Effector memory CD8-positive, alpha-beta T cell (primary cell): Measurements from ENCODE around the gene ZFP30.

Experiments used
- ATAC-seq: fragments of 150-1000 bp; cut with Tn5 transposase; replicated peaks from 2 replicates; pipeline ENCODE4 v1.10.0; 2021; ENCODE audit warnings: mild to moderate bottlenecking, moderate library complexity
- DNase-seq, 3 experiments: peaks; one replicate each; pipeline ENCODE4 v3.0.0; 2021
- H3K27ac Mint-ChIP-seq, 2 donors: one replicate each; pipeline ENCODE4 v1.8.0; 2022; ENCODE audit warnings: mild to moderate bottlenecking in 2 of 2, mixed read lengths in 2 of 2, moderate library complexity in 2 of 2
- H3K27me3 Mint-ChIP-seq, 2 donors: one replicate each; pipeline ENCODE4 v1.8.0; 2022; ENCODE audit warnings: mixed read lengths in 2 of 2
- H3K36me3 Mint-ChIP-seq: one replicate; pipeline ENCODE4 v1.8.0; 2022; ENCODE audit warnings: mild to moderate bottlenecking, moderate library complexity, mixed read lengths; ENCODE audit not compliant: insufficient read depth
- H3K4me1 Mint-ChIP-seq, 2 donors: one replicate each; pipeline ENCODE4 v1.8.0; 2022; ENCODE audit warnings: low read depth in 2 of 2, mixed read lengths in 2 of 2
- H3K4me3 Mint-ChIP-seq, 2 donors: one replicate each; pipeline ENCODE4 v1.8.0; 2022; ENCODE audit warnings: mild to moderate bottlenecking in 2 of 2, mixed read lengths in 2 of 2, moderate library complexity in 2 of 2
- H3K9me3 Mint-ChIP-seq, 2 donors: one replicate each; pipeline ENCODE4 v1.8.0; 2022; ENCODE audit warnings: mixed read lengths in 2 of 2

The ZFP30 gene

DNA sequence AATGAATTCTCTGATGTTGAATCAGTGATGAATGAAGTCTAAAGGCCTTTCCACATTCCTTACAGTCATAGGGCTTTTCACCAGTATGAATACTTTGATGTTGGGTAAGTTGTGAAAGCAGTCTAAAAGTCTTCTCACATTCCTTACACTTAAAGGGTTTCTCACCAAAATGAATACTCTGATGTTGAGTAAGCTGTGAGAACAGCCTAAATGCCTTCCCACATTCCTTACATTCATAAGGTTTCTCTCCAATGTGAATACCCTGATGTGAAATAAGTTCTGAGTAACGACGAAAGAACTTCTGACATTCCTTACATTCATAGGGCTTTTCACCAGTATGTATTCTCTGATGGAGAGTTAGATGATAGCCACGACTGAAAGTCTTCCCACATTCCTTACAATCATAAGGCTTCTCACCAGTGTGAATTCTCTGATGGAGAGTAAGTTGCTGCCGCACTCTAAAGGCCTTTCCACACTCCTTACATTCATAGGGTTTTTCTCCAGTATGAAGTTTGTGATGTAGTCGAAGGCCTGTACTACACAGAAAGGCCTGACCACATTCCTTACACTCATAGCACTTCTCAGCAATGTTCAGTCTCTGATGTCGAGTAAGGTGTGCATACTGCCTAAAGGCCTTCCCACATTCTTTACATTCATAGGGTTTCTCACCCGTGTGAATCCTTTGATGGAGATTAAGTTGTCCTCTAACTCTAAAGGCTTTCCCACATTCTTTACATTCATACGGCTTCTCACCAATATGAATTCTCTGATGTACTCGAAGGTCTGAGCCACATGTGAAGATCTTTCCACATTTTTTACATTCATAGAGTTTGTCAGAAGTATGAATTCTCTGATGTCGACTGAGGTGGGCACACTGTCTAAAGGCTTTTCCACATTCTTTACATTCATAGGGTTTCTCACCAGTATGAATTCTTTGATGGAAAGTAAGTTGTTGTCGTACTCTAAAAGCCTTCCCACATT, 19.9 kb downstream of the ZFP30 start:
- Mint-ChIP-seq H3K4me3 (no peak overlapping the region), H3K27ac (no peak overlapping the region), H3K36me3 (peaks cover 21% of the 10 kb centered on the region), H3K9me3 (peaks cover 6 to 25% of the 10 kb centered on the region in 2 donors), H3K27me3 (no peaks in the 10 kb centered on the region), H3K4me1 (no peaks in the 10 kb centered on the region)
- ATAC-seq = no peak
- DNase-seq = no peak

DNA sequence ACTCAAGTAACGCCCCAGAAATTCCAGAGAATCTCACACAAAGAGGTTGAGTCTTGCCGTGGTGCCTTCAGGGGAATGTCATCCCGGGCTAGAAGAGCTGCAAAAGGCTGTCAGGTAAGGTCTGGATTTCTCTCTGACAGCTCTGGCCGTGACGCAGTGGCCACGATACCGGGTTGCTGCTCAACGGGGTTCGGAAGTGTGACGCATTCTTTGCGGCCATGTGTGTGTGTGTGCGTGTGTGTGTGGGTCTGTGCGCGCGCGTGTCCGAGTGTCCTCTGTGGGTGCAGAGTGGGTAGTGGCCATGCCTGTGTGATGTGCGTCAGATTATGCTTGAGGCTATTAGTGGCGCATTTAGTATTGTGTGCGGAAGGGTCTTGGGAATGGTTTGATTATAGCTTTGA, 60.3 kb downstream of the ZFP30 start:
- H3K27me3 Mint-ChIP-seq = no peaks in the 10 kb centered on the region
- peak overlapping the region; percentile 98 to 99 for H3K4me3 Mint-ChIP-seq
- peaks cover 26 to 29% of the 10 kb centered on the region in 2 donors for H3K4me1 Mint-ChIP-seq
- DNase-seq = peak; percentile 61 to 65 (median 63)
- peak; percentile 60 for ATAC-seq
- H3K9me3 Mint-ChIP-seq = peaks cover 0 to 6% of the 10 kb centered on the region in 2 donors
- H3K36me3 Mint-ChIP-seq = peaks cover 39% of the 10 kb centered on the region
- H3K27ac Mint-ChIP-seq = peak overlapping the region; percentile 99

DNA sequence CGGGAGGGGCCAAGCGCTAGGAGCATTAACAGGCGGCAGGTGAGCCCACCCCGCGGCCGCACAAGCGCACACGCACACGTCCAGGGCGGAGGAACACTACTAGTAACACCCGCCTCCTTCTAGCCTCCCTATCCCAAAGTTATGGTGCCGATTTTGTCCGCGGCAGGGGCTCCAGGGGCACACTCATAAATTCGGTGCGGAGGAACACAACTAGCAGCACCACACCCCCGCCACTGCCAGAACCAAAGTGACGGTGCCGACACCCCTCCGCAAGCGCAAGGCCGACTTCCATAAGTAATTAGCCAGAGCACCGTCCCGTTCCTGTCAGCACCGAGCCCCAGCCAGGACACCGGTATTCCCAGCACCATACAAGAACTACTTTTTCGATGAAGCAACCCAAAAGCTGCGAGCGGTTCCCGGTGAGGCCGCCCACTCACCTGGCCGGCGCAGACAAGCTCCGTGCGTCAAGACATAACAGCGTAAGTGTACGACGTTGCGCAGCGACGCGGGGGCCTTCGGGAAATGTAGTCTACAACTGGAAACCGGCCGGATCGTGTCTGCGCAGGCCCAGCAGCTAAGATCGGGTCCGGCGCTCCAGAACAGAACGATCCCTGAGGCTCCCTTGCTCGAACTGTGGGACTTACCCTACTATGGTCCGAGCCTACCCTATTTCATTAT, 60.8 kb downstream of the ZFP30 start, which contains the start of the genes ZNF540 and ZNF571:
ZNF540 (plus strand) TSS at position 573 of the 678 bp plus-strand sequence. CDS start 3,572 bp downstream, outside the sequence.
ZNF571 (minus strand) TSS at position 489 of the 678 bp plus-strand sequence. CDS start 8,116 bp downstream, outside the sequence.
- peak within 1 kb of the TSS; percentile 99 for H3K27ac Mint-ChIP-seq
- ATAC-seq = peak; percentile 92
- H3K4me1 Mint-ChIP-seq = peaks cover 26 to 29% of the 10 kb centered on the region in 2 donors
- no peaks in the 10 kb centered on the region for H3K27me3 Mint-ChIP-seq
- H3K9me3 Mint-ChIP-seq = peaks cover 0 to 6% of the 10 kb centered on the region in 2 donors
- peaks cover 39% of the 10 kb centered on the region for H3K36me3 Mint-ChIP-seq
- peak within 1 kb of the TSS; percentile 98 to 99 for H3K4me3 Mint-ChIP-seq
- peak; percentile 84 to 85 (median 85) for DNase-seq

DNA sequence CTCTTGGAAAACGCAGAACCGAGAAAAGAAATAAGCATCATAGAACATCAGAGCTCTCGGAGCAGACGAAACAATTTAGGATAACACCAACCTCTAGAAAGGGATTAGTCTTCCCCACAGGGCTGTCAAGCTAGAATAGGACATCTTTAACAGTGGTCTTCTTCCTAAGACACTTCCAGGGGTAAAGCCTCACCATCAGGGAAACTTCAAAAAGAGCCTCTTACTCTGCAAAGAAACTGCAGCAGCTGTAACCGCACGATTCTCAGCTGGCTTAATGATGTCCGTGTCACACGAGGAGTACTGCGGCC, 61.3 kb downstream of the ZFP30 start:
- ATAC-seq = peak; percentile 46
- peaks cover 26 to 29% of the 10 kb centered on the region in 2 donors for H3K4me1 Mint-ChIP-seq
- no peak for DNase-seq
- H3K27ac Mint-ChIP-seq = peak overlapping the region; percentile 99
- peaks cover 38% of the 10 kb centered on the region for H3K36me3 Mint-ChIP-seq
- H3K27me3 Mint-ChIP-seq = no peaks in the 10 kb centered on the region
- H3K9me3 Mint-ChIP-seq = peaks cover 0 to 6% of the 10 kb centered on the region in 2 donors
- H3K4me3 Mint-ChIP-seq = peak overlapping the region; percentile 98 to 99

DNA sequence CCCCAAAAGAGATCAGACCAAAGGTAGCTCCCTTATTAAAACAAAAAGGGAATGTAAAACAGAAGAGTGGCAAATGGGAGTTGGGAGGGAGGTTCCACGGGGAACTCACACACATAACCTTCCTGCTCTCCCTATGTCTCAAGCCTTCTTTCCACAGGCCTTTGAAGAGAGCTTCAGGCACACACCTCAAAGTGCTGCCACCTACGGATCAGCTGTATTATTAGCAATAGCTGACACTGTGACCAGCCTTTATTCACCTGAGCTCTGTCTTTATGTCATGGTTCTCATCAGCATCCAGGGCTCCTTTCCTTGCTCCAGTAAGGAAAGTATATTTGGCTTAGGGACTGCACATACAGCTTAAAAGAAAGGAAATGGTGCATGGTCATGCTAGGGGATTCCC, 71.9 kb downstream of the ZFP30 start:
- peaks cover 5 to 22% of the 10 kb centered on the region in 2 donors for H3K9me3 Mint-ChIP-seq
- peaks cover 13% of the 10 kb centered on the region for H3K36me3 Mint-ChIP-seq
- H3K4me3 Mint-ChIP-seq = no peak overlapping the region
- H3K4me1 Mint-ChIP-seq = peaks cover 0 to 4% of the 10 kb centered on the region in 2 donors
- no peak for DNase-seq
- no peak overlapping the region for H3K27ac Mint-ChIP-seq
- H3K27me3 Mint-ChIP-seq = no peaks in the 10 kb centered on the region
- no peak for ATAC-seq

DNA sequence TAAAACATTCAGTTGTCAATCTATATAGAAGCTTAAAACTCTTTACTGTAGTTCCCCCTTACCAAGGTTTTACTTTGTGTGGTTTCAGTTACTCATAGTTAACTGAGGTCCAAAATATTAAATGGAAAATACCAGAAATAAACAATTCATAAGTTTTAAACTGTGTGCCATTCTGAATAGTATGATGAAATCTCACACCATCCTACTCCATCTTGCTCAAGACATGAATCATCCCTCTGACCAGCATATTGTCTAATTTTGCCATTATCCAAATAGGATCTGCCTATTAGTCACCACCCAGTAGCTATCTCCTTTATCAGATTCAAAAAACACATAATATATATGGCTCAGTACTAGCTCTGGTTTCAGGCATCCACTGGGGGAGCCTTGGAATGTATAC, 83.1 kb downstream of the ZFP30 start:
- Mint-ChIP-seq H3K4me1 (peaks cover 0 to 3% of the 10 kb centered on the region in 2 donors), H3K27me3 (no peaks in the 10 kb centered on the region), H3K27ac (no peak overlapping the region), H3K36me3 (peaks cover 9% of the 10 kb centered on the region), H3K9me3 (peaks cover 16 to 40% of the 10 kb centered on the region in 2 donors), H3K4me3 (no peak overlapping the region)
- ATAC-seq = no peak
- DNase-seq = no peak

DNA sequence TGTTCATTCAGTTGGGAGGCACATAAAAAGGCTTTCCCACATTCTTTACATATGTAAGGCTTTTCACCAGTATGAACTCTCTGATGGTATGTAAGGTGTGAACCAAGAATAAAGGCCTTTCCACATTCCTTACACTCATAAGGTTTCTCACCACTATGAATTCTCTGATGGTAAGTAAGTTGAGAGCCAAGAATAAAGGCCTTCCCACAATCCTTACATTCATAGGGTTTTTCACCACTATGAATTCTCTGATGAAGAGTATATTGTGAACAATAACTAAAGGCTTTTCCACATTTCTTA, 89.9 kb downstream of the ZFP30 start:
- H3K36me3 Mint-ChIP-seq = peaks cover 9% of the 10 kb centered on the region
- ATAC-seq (no peak), DNase-seq (no peak)
- no peaks in the 10 kb centered on the region for H3K27me3 Mint-ChIP-seq
- no peak overlapping the region for H3K4me3 Mint-ChIP-seq
- peaks cover 17 to 29% of the 10 kb centered on the region in 2 donors for H3K9me3 Mint-ChIP-seq
- H3K27ac Mint-ChIP-seq = no peak overlapping the region
- H3K4me1 Mint-ChIP-seq = peaks cover 0 to 3% of the 10 kb centered on the region in 2 donors

DNA sequence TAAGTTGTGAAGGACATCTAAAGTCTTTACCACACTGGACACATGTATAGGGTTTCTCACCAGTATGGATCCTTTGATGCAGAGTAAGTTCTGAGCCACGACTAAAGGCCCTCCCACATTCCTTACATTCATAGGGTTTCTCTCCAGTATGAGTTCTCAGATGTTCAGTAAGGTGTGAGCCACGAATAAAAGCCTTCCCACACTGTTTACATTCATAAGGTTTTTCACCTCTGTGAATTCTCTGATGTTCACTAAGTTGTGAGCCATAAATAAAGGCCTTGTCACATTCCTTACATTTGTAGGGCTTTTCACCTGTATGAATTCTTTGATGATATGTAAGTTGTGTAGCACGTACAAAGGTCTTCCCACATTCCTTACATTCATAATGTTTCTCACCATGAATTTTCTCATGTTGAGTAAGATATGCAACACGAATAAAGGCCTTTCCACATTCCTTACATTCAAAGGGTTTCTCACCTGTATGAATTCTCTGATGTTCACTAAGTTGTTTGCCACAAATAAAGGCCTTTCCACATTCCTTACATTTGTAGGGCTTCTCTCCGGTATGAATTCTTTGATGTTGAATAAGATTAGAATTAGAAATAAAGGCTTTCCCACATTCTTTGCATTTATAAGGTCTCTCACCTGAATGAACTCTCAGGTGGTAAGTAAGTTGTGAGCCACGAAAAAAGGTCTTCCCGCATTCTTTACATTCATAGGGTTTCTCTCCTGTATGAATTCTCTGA, 90.5 kb downstream of the ZFP30 start:
- no peak overlapping the region for H3K4me3 Mint-ChIP-seq
- peaks cover 15 to 24% of the 10 kb centered on the region in 2 donors for H3K9me3 Mint-ChIP-seq
- peaks cover 0 to 3% of the 10 kb centered on the region in 2 donors for H3K4me1 Mint-ChIP-seq
- H3K27ac Mint-ChIP-seq = no peak overlapping the region
- peaks cover 9% of the 10 kb centered on the region for H3K36me3 Mint-ChIP-seq
- DNase-seq (no peak), ATAC-seq (no peak)
- H3K27me3 Mint-ChIP-seq = no peaks in the 10 kb centered on the region
